ENCODE measurements around the gene DHRS7C. TPM values are rescaled to one million over a fixed set of nuclear protein-coding genes. Genes with fewer than 3 reads are reported as not detected.

DHRS7C gene
- total RNA-seq, 4 donors from 2014 or later = 5.1 to 64.6 (median 42.2) TPM

DNA sequence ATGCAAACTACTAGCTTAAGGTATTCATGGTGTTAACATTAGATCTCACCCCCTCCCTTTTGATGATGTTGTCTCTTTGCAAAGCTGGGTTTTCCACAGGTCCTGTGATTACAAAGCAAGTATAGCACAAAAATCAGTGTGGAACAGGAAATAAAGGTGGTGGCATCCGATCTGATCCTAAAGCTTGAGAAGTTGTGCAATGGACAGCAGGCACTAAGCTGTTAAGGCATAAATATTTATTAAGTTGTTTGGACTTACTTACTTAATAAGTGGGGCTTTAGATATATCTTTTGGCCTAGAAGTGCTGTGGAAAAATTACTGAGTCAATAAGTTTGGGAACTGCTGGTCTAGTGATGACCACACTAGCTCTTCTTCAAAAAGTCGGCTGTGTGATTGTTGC is 39.3 kb upstream of the DHRS7C start:
- no peak for TF ChIP-seq POLR2A (IDR thresholded peaks at IDR 0.05)
- TF ChIP-seq CTCF (IDR thresholded peaks at IDR 0.05 in 4 of 5, conservative IDR thresholded peaks at IDR 0.05 in 1 of 5) = no peak
- Histone ChIP-seq H3K27me3 (no peaks in the 10 kb centered on the region), H3K4me1 (no peaks in the 10 kb centered on the region), H3K9me3 (no peaks in the 10 kb centered on the region), H3K27ac (no peak overlapping the region), H3K4me3 (no peak overlapping the region), H3K36me3 (no peaks in the 10 kb centered on the region)
- in situ Hi-C loops (cut with MboI; ENCODE audit: low sequenced_read_pairs in 4 of 4) (no loop called here), intact Hi-C loops (cut with DNase I; ENCODE audit: low total_unique reads) (no loop called here)
- no peak for ATAC-seq
- no peak for DNase-seq

GRCh38 chr17:9829343-9829742 is 38.0 kb upstream of the DHRS7C start:
- DNase-seq (no peak), ATAC-seq (no peak)
- Histone ChIP-seq H3K27me3 (no peaks in the 10 kb centered on the region), H3K27ac (no peak overlapping the region), H3K9me3 (no peaks in the 10 kb centered on the region), H3K4me3 (no peak overlapping the region), H3K36me3 (no peaks in the 10 kb centered on the region), H3K4me1 (no peaks in the 10 kb centered on the region)
- TF ChIP-seq POLR2A (IDR thresholded peaks at IDR 0.05) (no peak), CTCF (IDR thresholded peaks at IDR 0.05 in 4 of 5, conservative IDR thresholded peaks at IDR 0.05 in 1 of 5) (no peak)
- intact Hi-C loops (cut with DNase I; ENCODE audit: low total_unique reads) (no loop called here), in situ Hi-C loops (cut with MboI; ENCODE audit: low sequenced_read_pairs in 4 of 4) (no loop called here)

DNA sequence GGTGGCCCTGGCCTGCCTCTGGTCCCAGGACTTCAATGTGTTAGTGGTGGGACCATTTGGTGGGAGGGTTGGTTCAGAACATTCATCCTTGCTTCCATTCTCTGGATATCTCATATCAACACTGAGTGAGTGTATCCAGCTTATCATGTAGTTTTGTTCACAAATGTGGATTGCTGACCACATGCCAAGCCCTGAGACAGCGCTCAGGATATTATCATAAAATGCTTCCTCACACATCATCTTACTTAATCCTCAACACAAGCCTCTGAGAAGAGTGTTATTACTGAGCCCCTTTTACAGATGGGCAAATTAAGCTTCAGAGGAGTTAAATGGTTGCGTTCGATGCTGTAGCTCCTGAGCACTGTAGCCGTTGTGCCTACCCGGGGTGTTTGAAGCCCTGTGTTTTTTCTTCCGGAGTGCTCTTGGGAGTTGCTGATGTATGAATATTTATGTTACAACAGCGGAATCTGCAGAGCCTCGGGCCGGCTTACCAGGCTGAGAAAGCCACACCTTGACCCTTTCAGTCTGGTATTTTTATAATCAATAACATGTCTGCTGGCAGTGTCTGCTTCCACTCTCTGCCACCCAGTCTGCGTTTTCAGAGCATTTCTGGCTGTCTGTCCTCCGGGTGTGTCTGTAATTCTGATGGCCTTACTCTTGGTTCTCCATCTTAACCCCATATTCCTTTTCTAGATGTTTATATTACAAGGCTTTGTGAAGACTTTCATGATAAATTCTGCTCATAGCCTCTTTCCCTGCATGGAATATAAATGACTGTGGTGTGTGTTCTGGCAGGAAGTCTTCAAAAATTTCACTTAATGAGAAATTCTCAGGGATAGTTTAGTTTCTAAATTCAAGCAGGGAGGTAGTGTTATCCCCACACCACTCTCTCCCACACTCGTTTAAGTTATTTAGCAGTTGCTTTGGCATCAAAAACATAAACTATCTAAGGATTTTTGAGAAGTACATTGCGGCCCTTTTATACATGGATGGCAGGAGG is 37.2 kb upstream of the DHRS7C start:
- in situ Hi-C loops (cut with MboI; ENCODE audit: low sequenced_read_pairs in 4 of 4) (no loop called here), intact Hi-C loops (cut with DNase I; ENCODE audit: low total_unique reads) (no loop called here)
- Histone ChIP-seq H3K36me3 (no peaks in the 10 kb centered on the region), H3K9me3 (no peaks in the 10 kb centered on the region), H3K27ac (no peak overlapping the region), H3K4me1 (no peaks in the 10 kb centered on the region), H3K27me3 (no peaks in the 10 kb centered on the region), H3K4me3 (no peak overlapping the region)
- TF ChIP-seq CTCF (IDR thresholded peaks at IDR 0.05 in 4 of 5, conservative IDR thresholded peaks at IDR 0.05 in 1 of 5) (no peak), POLR2A (IDR thresholded peaks at IDR 0.05) (no peak)
- DNase-seq (no peak), ATAC-seq (no peak)

DNA sequence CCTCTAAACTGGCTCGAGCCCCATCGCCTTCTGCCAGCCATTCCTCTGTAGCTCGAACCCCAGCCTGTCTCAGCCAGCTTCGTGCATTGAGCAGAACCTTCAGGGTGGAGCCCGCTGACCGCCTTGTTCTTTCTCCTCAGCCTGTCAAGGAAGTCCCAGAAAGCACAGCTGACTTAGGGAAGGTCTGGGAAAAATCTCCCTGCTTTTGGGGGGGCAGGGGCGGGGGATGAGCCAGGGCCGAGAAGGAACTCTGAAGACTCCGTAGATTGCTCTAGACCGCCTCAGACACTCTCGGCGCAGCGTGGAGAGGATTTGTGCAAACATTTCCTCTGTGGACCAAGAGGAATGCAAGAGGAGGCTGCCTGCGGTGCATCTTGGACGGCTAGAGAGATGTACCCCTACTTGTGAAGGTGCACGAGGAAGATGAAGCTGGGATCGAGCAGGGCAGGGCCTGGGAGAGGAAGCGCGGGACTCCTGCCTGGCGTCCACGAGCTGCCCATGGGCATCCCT is 34.3 kb upstream of the DHRS7C start, which contains the start of gene GLP2R:
GLP2R (plus strand) TSS at position 284 of the 510 bp plus-strand sequence; CDS start at position 424, 140 bp downstream.
- no peaks in the 10 kb centered on the region for H3K9me3 ChIP-seq
- no peak for TF ChIP-seq POLR2A (IDR thresholded peaks at IDR 0.05)
- TF ChIP-seq CTCF (IDR thresholded peaks at IDR 0.05 in 4 of 5, conservative IDR thresholded peaks at IDR 0.05 in 1 of 5) = no peak
- no peak within 1 kb of the TSS for H3K4me3 ChIP-seq
- intact Hi-C loops (cut with DNase I; ENCODE audit: low total_unique reads) = no loop called here
- DNase-seq (no peak), ATAC-seq (no peak)
- H3K27me3 ChIP-seq = no peaks in the 10 kb centered on the region
- in situ Hi-C loops (cut with MboI; ENCODE audit: low sequenced_read_pairs in 4 of 4) = no loop called here
- no peak within 1 kb of the TSS for H3K27ac ChIP-seq
- no peaks in the 10 kb centered on the region for H3K4me1 ChIP-seq
- H3K36me3 ChIP-seq = no peaks in the 10 kb centered on the region
